ENCODE results near the gene VDAC1. TPM values are rescaled to one million over a fixed set of nuclear protein-coding genes. Genes with fewer than 3 reads are reported as not detected.

Gene VDAC1
- total and polyA plus RNA-seq, 2 donors from 2014 or later = 148 to 285 TPM

DNA sequence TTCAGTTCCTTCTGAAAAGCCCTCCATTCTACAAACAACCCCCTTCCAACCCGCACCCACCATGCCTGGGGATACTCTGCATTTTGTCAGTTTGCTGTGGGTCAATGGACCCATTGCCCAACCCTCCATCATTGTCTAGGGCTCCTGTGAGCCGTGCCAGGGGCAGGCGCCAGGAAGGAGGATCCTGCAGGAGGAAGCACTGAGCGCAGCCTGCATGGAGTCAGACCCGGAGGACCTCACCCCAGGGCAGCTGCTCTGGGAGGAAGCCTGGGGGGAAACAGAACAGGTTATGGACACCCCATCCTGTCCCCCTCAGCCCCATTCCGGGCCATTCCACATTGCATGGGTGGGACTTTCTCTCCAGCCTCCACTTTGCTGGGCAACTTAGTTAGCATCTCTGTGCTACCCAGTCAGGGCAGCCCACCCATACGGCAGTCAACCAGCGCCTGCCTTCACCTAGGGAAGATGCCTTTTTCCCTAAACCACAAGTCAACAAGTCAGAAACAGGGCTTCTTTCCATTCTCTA is 48.6 kb upstream of the VDAC1 start:
- no peaks in the 10 kb centered on the region for H3K9me3 ChIP-seq (ENCODE audit: control insufficient read depth in 2 of 3, insufficient read depth in 1 of 3, low read length in 3 of 3)
- no peak for DNase-seq
- H3K27me3 ChIP-seq (ENCODE audit: control insufficient read depth, insufficient read depth, low read length) = no peaks in the 10 kb centered on the region
- no peaks in the 10 kb centered on the region for H3K36me3 ChIP-seq (ENCODE audit: control insufficient read depth in 2 of 3, insufficient read depth in 3 of 3, low read length in 3 of 3)
- no peak for FAIRE-seq
- TF ChIP-seq, protein P1, sequence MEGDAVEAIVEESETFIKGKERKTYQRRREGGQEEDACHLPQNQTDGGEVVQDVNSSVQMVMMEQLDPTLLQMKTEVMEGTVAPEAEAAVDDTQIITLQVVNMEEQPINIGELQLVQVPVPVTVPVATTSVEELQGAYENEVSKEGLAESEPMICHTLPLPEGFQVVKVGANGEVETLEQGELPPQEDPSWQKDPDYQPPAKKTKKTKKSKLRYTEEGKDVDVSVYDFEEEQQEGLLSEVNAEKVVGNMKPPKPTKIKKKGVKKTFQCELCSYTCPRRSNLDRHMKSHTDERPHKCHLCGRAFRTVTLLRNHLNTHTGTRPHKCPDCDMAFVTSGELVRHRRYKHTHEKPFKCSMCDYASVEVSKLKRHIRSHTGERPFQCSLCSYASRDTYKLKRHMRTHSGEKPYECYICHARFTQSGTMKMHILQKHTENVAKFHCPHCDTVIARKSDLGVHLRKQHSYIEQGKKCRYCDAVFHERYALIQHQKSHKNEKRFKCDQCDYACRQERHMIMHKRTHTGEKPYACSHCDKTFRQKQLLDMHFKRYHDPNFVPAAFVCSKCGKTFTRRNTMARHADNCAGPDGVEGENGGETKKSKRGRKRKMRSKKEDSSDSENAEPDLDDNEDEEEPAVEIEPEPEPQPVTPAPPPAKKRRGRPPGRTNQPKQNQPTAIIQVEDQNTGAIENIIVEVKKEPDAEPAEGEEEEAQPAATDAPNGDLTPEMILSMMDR (IDR thresholded peaks at IDR 0.05; ENCODE audit: borderline replicate concordance, extremely low read depth, insufficient read depth) = no peak
- intact Hi-C loops (cut with DNase I) = no loop called here
- H3K4me1 ChIP-seq (ENCODE audit: control insufficient read depth in 2 of 3, insufficient read depth in 2 of 3, low read depth in 1 of 3, low read length in 3 of 3) = peaks cover 0 to 3% (median 0%) of the 10 kb centered on the region in 3 donors
- H3K9ac ChIP-seq (ENCODE audit: low read length in 3 of 3) = no peak overlapping the region
- no peak overlapping the region for H3K4me3 ChIP-seq (ENCODE audit: low read length in 3 of 3)
- no peak overlapping the region for H3K27ac ChIP-seq (ENCODE audit: low read depth in 2 of 2, low read length in 2 of 2)

DNA sequence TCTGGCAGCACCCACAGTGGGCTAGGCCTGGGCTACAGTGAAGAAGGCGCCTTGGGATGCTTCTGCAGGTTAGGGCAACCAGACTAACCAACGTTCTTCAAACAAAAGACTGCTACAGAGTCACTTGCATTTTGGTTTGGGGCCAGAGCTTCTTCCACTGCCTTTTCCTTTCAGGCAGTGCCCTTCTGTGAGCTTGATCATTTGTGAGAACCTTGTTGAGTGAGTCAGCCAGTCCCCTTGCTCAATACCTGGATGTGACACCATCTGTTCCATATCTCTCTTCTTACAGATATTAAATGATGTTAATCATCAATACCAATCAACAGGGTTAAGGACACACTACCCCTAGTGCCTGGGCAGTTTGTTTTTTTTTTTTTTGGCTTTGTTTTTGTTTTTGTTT is 46.5 kb upstream of the VDAC1 start:
- DNase-seq (no peak), FAIRE-seq (no peak)
- Histone ChIP-seq H3K27ac (ENCODE audit: low read depth in 2 of 2, low read length in 2 of 2) (no peak overlapping the region), H3K36me3 (ENCODE audit: control insufficient read depth in 2 of 3, insufficient read depth in 3 of 3, low read length in 3 of 3) (no peaks in the 10 kb centered on the region), H3K27me3 (ENCODE audit: control insufficient read depth, insufficient read depth, low read length) (no peaks in the 10 kb centered on the region), H3K9me3 (ENCODE audit: control insufficient read depth in 2 of 3, insufficient read depth in 1 of 3, low read length in 3 of 3) (no peaks in the 10 kb centered on the region), H3K4me3 (ENCODE audit: low read length in 3 of 3) (no peak overlapping the region), H3K9ac (ENCODE audit: low read length in 3 of 3) (no peak overlapping the region), H3K4me1 (ENCODE audit: control insufficient read depth in 2 of 3, insufficient read depth in 2 of 3, low read depth in 1 of 3, low read length in 3 of 3) (peaks cover 0 to 3% (median 0%) of the 10 kb centered on the region in 3 donors)
- TF ChIP-seq, protein P1 (IDR thresholded peaks at IDR 0.05; ENCODE audit: borderline replicate concordance, extremely low read depth, insufficient read depth) = no peak
- intact Hi-C loops (cut with DNase I) = no loop called here

DNA sequence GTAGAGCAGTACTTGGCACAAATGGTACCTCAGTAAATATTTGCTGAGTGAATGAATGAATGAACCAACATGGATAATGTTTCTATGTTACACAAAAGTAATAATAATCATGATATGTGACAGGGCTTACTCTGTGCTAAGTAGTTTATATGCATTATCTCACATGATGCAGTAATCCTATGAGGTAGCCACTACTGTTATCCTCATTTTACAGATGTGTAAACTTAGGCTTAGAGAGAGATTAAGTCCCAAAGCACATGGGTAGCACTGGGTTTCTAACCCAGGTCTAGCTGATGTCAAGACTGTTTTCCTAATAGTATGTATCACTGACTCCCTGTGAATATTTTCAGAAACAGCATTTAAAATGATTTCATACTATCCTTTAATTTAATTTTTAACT is 44.1 kb upstream of the VDAC1 start:
- TF ChIP-seq, protein P1 (IDR thresholded peaks at IDR 0.05; ENCODE audit: borderline replicate concordance, extremely low read depth, insufficient read depth) = no peak
- DNase-seq (no peak), FAIRE-seq (no peak)
- Histone ChIP-seq H3K9me3 (ENCODE audit: control insufficient read depth in 2 of 3, insufficient read depth in 1 of 3, low read length in 3 of 3) (no peaks in the 10 kb centered on the region), H3K27me3 (ENCODE audit: control insufficient read depth, insufficient read depth, low read length) (no peaks in the 10 kb centered on the region), H3K4me3 (ENCODE audit: low read length in 3 of 3) (no peak overlapping the region), H3K9ac (ENCODE audit: low read length in 3 of 3) (no peak overlapping the region), H3K4me1 (ENCODE audit: control insufficient read depth in 2 of 3, insufficient read depth in 2 of 3, low read depth in 1 of 3, low read length in 3 of 3) (peaks cover 0 to 1% (median 0%) of the 10 kb centered on the region in 3 donors), H3K36me3 (ENCODE audit: control insufficient read depth in 2 of 3, insufficient read depth in 3 of 3, low read length in 3 of 3) (no peaks in the 10 kb centered on the region), H3K27ac (ENCODE audit: low read depth in 2 of 2, low read length in 2 of 2) (no peak overlapping the region)
- intact Hi-C loops (cut with DNase I) = no loop called here

DNA sequence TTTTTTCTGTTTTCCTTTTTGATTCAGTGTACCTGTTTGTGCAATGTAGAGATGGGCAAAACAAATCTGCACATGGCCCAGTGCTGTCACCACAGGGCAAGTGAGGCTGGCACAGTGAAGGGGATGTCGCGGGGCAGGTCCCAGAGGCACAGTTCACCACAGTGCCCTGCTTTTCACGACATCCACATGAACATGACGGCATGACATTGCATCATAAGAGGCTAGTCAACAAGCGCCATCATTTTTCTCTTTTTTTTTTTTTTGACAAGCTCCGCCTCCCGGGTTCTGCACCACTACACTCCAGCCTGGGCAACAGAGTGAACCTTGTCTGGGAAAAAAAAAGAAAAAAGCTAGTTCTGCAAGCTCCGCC is 42.9 kb upstream of the VDAC1 start:
- intact Hi-C loops (cut with DNase I) = no loop called here
- Histone ChIP-seq H3K27ac (ENCODE audit: low read depth in 2 of 2, low read length in 2 of 2) (no peak overlapping the region), H3K4me3 (ENCODE audit: low read length in 3 of 3) (no peak overlapping the region), H3K9me3 (ENCODE audit: control insufficient read depth in 2 of 3, insufficient read depth in 1 of 3, low read length in 3 of 3) (no peaks in the 10 kb centered on the region), H3K9ac (ENCODE audit: low read length in 3 of 3) (no peak overlapping the region), H3K4me1 (ENCODE audit: control insufficient read depth in 2 of 3, insufficient read depth in 2 of 3, low read depth in 1 of 3, low read length in 3 of 3) (no peaks in the 10 kb centered on the region), H3K27me3 (ENCODE audit: control insufficient read depth, insufficient read depth, low read length) (no peaks in the 10 kb centered on the region), H3K36me3 (ENCODE audit: control insufficient read depth in 2 of 3, insufficient read depth in 3 of 3, low read length in 3 of 3) (no peaks in the 10 kb centered on the region)
- TF ChIP-seq, protein P1 (IDR thresholded peaks at IDR 0.05; ENCODE audit: borderline replicate concordance, extremely low read depth, insufficient read depth) = no peak
- no peak for FAIRE-seq
- no peak for DNase-seq
